G401 (cell line): ENCODE measurements around the gene NUCB1. TPM values are rescaled to one million over a fixed set of nuclear protein-coding genes. Genes with fewer than 3 reads are reported as not detected.
A peak's percentile ranks its signal among the peaks of the same experiment; 100 is the strongest.
"Not testable (repeated sequence)": the region's sequence is repeated elsewhere in the genome, so short reads cannot be mapped to it uniquely, and the experiment has no call there.

Source experiments
- DNase-seq: peaks from one replicate; pipeline ENCODE4 v3.0.0-alpha.2; 2015; ENCODE audit warnings: low spot score
- in situ Hi-C: cut with HindIII; loops from 2 replicates; pipeline ENCODE4 v1.10.0; 2016; ENCODE audit warnings: low sequenced_read_pairs, mixed read lengths
- total RNA-seq: library from RNA; depleted of rRNA; stranded (reverse); fragments of >200 nt; shearing (Covaris generic); gene quantifications from 2 replicates; pipeline ENCODE4 v1.2.3, GENCODE V29; 2014

Gene NUCB1
- total RNA-seq, 1 experiment from 2014 or later: 201 TPM

GRCh38 chr19:48900477-48901406 lies 630 bp downstream of the NUCB1 start:
- peak; percentile 62 for DNase-seq
- in situ Hi-C loops: loop anchor here (10.0 kb wide), 1 partner anchor 106 kb away; no protein-coding TSS in a partner anchor

DNA sequence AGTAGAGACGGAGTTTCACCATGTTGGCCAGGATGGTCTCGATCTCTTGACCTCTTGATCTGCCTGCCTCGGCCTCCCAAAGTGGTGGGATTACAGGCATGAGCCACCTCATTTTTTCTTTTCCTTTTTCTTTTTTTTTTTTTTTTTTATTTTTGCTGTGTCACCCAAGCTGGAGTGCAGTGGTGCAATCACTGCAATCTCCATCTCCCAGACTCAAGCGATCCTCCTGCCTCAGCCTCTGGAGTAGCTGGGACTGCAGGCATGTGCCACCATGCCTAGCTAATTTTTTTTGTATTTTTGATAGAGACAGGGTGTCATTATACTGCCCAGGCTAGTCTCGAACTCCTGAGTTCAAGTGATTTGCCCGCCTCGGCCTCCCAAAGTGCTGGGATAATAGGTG lies 2.2 kb downstream of the NUCB1 start:
- in situ Hi-C loops: loop anchor here (10.0 kb wide), 1 partner anchor 107 kb away; no protein-coding TSS in a partner anchor
- DNase-seq: not testable (repeated sequence)

DNA sequence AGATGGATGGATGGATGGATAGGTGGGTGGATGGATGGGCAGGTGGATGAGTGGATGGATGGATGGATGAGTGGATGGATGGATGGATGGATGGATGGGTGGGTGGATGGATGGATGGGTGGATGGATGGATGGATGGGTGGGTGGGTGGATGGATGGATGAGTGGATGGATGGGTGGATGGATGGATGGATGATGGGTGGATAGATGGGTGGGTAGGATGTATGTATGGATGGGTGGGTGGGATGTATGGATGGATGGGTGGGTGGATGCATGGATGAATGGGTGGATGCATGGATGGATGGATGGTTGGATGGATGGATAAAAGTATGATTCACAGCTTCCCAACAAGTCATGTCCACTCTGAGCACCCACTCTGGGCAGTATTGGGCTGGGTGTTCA lies 3.7 kb downstream of the NUCB1 start:
- not testable (repeated sequence) for DNase-seq
- in situ Hi-C loops: loop anchor here (10.0 kb wide), 1 partner anchor 109 kb away; no protein-coding TSS in a partner anchor

DNA sequence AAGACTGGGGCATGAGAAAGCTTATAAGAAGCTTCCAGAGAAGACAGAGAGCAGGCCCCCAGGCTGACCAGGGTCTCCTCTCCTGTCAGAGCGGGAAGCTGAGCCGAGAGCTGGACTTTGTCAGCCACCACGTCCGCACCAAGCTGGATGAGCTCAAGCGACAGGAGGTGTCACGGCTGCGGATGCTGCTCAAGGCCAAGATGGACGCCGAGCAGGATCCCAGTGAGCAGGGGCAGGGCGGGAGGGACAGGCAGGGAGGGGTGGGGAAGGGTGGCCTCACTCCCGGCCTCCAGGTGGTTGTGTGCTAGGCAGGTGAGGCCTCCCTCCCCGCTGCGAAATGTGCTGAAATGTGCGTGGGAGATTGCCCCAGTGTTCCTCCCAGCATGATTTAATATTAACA lies 5.6 kb downstream of the NUCB1 start:
- in situ Hi-C loops: loop anchor here (10.0 kb wide), 1 partner anchor 111 kb away; no protein-coding TSS in a partner anchor
- no peak for DNase-seq

- DNase-seq: no peak
- in situ Hi-C loops: loop anchor here (10.0 kb wide), 1 partner anchor 112 kb away; no protein-coding TSS in a partner anchor
These were observed 6.2 kb downstream of the NUCB1 start for GRCh38 chr19:48906324-48906723.

GRCh38 chr19:48907671-48908070 lies 7.6 kb downstream of the NUCB1 start:
- no peak for DNase-seq
- in situ Hi-C loops: loop anchor here (10.0 kb wide), 1 partner anchor 113 kb away; no protein-coding TSS in a partner anchor

DNA sequence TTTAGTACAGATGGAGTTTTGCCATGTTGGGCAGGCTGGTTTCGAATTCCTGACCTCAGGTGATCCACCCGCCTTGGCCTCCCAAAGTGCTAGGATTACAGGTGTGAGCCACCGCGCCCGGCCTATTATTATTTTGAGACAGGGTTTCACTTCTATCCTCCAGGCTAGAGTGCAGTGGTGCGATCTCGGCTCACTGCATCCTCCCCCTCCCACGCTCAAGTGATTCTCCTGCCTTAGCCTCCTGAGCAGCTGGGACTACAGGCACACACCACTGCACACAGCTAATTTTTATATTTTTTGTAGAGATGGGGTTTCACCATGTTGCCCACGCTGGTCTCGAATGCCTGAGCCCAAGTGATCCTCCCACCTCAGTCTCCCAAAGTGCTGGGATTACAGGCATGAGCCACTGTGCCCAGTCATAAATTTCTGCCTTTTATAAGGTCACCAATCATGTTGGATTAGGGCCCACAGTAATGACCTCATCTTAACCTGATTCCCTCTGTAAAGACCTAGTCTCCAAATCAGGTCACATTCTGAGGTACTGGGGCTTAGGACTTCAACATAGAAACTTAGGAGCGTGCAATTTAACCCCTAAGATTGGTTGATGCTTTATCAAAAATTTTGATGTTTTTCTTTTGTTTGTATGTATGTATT lies 9.4 kb downstream of the NUCB1 start:
- in situ Hi-C loops: loop anchor here (10.0 kb wide), 1 partner anchor 115 kb away; no protein-coding TSS in a partner anchor
- DNase-seq: not testable (repeated sequence)

GRCh38 chr19:48910803-48911202 lies 10.7 kb downstream of the NUCB1 start:
- in situ Hi-C loops: no loop called here
- no peak for DNase-seq

DNA sequence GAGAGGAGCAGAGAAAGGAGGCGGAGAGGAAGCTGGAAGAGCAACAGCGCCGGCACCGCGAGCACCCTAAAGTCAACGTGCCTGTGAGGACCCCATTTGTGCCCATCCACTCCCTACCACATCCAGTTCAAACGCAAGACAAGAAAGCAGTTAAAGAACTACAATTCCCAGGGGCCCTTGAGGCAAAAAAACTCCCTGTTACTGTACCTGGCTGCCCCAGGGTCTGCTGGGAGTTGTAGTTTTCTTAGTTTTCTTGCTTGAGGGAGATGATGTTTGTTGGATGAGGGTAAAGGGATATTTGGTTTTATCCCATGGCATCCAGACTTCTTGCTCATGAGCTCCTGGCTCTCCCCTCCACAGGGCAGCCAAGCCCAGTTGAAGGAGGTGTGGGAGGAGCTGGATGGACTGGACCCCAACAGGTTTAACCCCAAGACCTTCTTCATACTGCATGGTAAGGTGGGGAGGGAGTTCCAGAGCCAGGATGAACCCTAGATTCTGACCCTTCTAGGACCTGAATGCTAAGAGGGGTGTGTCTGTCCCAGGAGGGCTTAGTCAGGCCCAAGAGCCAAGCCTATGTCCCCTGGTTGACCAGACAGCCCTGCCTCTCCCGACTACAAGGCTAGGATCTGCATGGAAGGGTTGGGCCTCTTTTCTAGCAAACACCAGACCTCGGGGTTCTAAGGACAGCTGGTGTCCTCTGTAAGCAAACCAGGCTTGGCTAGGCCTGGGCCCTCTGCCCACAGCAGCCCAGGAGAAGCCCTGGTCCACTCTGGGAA lies 13.2 kb downstream of the NUCB1 start:
- DNase-seq: peak; percentile 46
- in situ Hi-C loops: no loop called here

GRCh38 chr19:48914181-48914580 lies 14.1 kb downstream of the NUCB1 start:
- no peak for DNase-seq
- in situ Hi-C loops: no loop called here

GRCh38 chr19:48915757-48916156 lies 15.6 kb downstream of the NUCB1 start:
- DNase-seq: no peak
- in situ Hi-C loops: no loop called here

- no peak for DNase-seq
- in situ Hi-C loops: no loop called here
These were observed 18.0 kb downstream of the NUCB1 start for GRCh38 chr19:48918071-48918470.

GRCh38 chr19:48918801-48919247 lies 18.7 kb downstream of the NUCB1 start:
- DNase-seq: peak; percentile 49
- in situ Hi-C loops: no loop called here

DNA sequence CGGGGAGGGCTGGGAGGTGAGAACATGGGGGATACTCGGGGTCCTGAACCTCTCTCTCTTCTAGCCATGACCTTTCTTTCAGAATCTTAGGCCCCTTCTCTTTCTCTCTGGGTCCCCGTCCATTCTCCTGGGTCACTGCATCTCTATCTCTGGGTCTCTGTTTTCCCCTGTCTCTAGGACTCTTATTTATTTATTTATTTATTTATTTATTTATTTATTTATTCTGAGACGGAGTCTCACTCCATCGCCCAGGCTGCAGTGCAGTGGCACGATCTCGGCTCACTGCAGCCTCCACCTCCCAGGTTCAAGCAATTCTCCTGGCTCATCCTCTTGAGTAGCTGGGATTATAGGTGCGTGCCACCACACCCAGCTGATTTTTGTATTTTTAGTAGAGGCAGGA lies 19.2 kb downstream of the NUCB1 start:
- in situ Hi-C loops, DNase-seq: not testable (repeated sequence)

DNA sequence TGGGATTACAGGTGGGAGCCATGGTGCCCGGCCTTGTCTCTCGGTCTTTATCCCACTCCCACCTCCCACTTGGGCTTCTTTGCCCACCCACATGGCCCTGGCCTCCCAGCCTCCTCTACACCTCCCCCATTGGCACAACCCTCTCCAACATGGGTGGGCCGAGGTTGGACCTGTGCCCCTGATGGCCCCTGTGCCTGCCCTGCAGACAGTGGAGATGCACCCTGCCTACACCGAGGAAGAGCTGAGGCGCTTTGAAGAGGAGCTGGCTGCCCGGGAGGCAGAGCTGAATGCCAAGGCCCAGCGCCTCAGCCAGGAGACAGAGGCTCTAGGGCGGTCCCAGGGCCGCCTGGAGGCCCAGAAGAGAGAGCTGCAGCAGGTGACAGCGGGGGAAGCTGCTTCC lies 20.8 kb downstream of the NUCB1 start:
- in situ Hi-C loops: no loop called here
- DNase-seq: no peak

- no peak for DNase-seq
- in situ Hi-C loops: no loop called here
These were observed 21.8 kb downstream of the NUCB1 start for GRCh38 chr19:48921721-48922500.

GRCh38 chr19:48922548-48923490 lies 22.7 kb downstream of the NUCB1 start:
- peak; percentile 59 for DNase-seq
- in situ Hi-C loops: no loop called here
